ENCODE data around the gene RGS7.

The RGS7 gene

DNA sequence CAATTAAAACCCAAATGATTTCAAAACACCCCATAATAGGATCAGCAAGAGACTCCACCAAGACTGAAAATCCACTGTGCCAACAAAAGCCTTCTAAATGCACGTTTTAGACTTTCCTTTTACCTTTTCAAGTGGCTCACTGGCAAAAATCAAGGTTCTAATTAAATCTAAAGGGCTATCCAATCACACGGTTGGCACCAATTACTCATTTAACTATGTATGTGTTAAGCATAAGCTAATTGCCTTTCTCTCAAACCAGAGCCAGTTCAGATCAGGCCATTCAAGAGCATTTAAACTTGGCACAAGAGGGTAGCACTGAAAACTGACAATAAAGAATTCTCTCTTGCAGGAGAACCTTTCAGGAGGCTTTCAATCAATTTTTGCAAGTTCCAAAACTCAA is 139.5 kb downstream of the RGS7 start:
- POLR2A ChIA-PET = no interaction called here
- CTCF ChIA-PET = no interaction called here
- no peak overlapping the region for H3K4me3 ChIP-seq (ENCODE audit: low read depth, low read length)
- DNase-seq (ENCODE audit: low read depth, low spot score) = no peak
- TF ChIP-seq, protein P1, sequence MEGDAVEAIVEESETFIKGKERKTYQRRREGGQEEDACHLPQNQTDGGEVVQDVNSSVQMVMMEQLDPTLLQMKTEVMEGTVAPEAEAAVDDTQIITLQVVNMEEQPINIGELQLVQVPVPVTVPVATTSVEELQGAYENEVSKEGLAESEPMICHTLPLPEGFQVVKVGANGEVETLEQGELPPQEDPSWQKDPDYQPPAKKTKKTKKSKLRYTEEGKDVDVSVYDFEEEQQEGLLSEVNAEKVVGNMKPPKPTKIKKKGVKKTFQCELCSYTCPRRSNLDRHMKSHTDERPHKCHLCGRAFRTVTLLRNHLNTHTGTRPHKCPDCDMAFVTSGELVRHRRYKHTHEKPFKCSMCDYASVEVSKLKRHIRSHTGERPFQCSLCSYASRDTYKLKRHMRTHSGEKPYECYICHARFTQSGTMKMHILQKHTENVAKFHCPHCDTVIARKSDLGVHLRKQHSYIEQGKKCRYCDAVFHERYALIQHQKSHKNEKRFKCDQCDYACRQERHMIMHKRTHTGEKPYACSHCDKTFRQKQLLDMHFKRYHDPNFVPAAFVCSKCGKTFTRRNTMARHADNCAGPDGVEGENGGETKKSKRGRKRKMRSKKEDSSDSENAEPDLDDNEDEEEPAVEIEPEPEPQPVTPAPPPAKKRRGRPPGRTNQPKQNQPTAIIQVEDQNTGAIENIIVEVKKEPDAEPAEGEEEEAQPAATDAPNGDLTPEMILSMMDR (IDR thresholded peaks at IDR 0.05; ENCODE audit: insufficient read depth, low read length, missing control alignments) = no peak

DNA sequence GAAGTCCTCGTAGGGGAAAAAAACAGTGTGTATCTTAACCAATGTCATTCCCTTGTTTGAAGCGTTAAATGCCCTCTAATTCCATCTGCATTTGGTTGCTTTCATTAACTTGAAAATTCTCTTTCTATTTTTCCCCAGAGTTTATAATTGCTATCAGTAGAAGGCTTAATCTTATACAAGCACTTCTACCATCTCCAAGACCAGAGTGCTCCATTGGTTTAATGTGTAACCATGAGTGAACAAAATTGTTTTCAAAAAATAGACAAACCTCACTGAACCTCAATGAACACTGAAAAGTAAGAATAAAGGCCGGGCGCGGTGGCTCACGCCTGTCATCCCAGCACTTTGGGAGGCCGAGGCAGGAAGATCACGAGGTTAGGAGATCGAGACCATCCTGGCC is 141.3 kb downstream of the RGS7 start:
- ChIA-PET CTCF (no interaction called here), POLR2A (no interaction called here)
- H3K4me3 ChIP-seq (ENCODE audit: low read depth, low read length) = no peak overlapping the region
- TF ChIP-seq, protein P1 (IDR thresholded peaks at IDR 0.05; ENCODE audit: insufficient read depth, low read length, missing control alignments) = no peak
- DNase-seq (ENCODE audit: low read depth, low spot score) = no peak

DNA sequence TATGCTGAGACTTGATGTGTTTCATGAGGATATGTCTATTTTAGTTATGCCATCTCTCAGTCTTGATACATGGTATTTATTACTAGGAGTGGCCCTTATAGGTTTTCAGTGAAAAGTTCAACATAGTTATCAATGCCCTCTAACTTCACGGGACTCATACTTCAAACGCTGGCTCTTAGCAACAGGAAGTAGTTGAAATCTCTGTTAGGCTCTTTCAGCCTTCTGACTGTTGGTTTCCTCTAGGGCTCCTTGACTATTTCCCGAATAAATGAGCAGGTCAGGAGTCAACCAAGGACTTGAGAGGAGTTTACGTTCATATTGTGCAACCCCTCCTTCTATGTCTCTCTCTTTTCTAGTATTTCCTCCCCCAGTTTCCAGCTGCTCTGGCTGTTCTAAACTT is 141.8 kb downstream of the RGS7 start:
- no peak for DNase-seq (ENCODE audit: low read depth, low spot score)
- H3K4me3 ChIP-seq (ENCODE audit: low read depth, low read length) = no peak overlapping the region
- POLR2A ChIA-PET = no interaction called here
- CTCF ChIA-PET = no interaction called here
- TF ChIP-seq, protein P1 (IDR thresholded peaks at IDR 0.05; ENCODE audit: insufficient read depth, low read length, missing control alignments) = no peak

DNA sequence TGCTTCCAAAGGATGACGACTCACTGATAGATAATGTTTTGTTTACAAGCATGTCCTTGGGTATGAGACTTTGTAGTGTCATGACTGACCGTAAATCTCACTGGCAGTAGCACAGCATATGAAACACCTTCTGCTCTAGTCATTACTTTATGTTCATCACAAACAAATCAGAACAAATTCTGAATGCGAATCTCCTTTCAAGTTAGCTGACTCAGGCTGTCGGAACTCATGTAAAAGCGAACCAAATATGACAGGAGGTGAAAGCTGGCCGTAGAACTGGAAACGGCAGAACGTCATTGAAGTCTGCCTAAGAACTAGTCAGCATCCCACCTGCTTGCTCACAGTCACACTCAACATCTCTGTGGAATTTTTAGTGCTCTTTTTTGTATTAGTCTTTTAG is 143.9 kb downstream of the RGS7 start:
- POLR2A ChIA-PET = no interaction called here
- TF ChIP-seq, protein P1 (IDR thresholded peaks at IDR 0.05; ENCODE audit: insufficient read depth, low read length, missing control alignments) = no peak
- no peak overlapping the region for H3K4me3 ChIP-seq (ENCODE audit: low read depth, low read length)
- no peak for DNase-seq (ENCODE audit: low read depth, low spot score)
- CTCF ChIA-PET = no interaction called here

DNA sequence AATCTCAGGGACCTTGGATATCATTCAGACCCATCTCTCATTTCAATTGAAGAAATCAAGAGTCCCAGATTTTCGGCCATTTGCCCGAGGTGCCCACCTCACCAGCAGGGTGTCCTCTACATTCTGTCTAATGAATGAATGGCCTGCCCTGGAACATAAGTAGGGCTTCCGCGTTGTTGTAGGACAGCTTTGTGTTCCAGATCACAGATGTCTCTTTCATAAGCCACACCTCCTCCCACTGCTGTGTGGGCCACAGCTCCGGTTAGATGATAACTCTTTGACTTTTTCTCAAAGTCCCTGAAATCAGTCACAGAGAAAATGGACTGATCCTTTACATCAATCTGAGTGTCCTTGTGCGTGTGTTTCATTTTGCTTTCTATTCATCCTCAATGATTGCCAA is 144.4 kb downstream of the RGS7 start:
- no peak overlapping the region for H3K4me3 ChIP-seq (ENCODE audit: low read depth, low read length)
- TF ChIP-seq, protein P1 (IDR thresholded peaks at IDR 0.05; ENCODE audit: insufficient read depth, low read length, missing control alignments) = no peak
- ChIA-PET POLR2A (no interaction called here), CTCF (no interaction called here)
- DNase-seq (ENCODE audit: low read depth, low spot score) = no peak

DNA sequence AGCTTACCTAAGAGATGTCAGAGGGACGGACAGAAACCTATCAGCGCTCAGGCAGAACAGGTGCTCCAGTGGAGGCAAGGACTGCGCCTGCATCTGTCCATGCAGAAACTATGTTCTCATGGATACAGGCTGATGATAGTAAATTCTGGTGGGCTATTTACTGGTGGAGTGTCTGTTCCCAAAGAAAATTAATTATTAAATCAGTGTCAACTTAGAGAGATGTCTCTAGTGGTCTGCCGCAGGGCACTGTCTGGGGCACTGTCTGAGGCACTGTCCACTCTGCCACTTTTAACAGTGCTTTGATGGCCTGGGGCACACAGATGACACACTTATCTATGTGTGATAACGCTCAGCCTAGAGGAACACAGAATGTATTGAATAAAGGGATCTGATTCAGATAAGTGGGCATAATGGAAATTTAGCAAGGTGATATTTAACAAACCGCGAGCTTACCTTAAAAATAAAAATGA is 148.1 kb downstream of the RGS7 start:
- no peak overlapping the region for H3K4me3 ChIP-seq (ENCODE audit: low read depth, low read length)
- no peak for DNase-seq (ENCODE audit: low read depth, low spot score)
- CTCF ChIA-PET = no interaction called here
- POLR2A ChIA-PET = no interaction called here
- TF ChIP-seq, protein P1 (IDR thresholded peaks at IDR 0.05; ENCODE audit: insufficient read depth, low read length, missing control alignments) = no peak

Data from AG04449 (cell line).